ENCODE data around the gene HMGA1. TPM values are rescaled to one million over a fixed set of nuclear protein-coding genes. Genes with fewer than 3 reads are reported as not detected.
A peak's percentile ranks its signal among the peaks of the same experiment; 100 is the strongest.

The HMGA1 gene
- total and polyA plus RNA-seq, 2 of the 13 experiments (the other 11 are each of a cell fraction or from before 2014, with no cell fraction given), result 117 to 145 TPM

- TF ChIP-seq MYC (CRISPR knock-in tag; IDR thresholded peaks at IDR 0.05; ENCODE audit: borderline replicate concordance) (peak; percentile 77; the same call in 1 of the 2 replicates), FLYWCH1 (CRISPR knock-in tag; IDR thresholded peaks at IDR 0.05) (0 out of 2 replicates have a peak, but pooled peaks have one; percentile 22), HOXA7 (CRISPR knock-in tag; IDR thresholded peaks at IDR 0.05) (no peak), ZNF788 (CRISPR knock-in tag; IDR thresholded peaks at IDR 0.05; ENCODE audit: borderline replicate concordance) (peak; percentile 81), CCAR2 (optimal IDR thresholded peaks at IDR 0.05; ENCODE audit: low read depth, low read length) (no peak), MED1 (CRISPR knock-in tag; IDR thresholded peaks at IDR 0.05) (0 out of 2 replicates have a peak, but pooled peaks have one; percentile 22), RORA (CRISPR knock-in tag; IDR thresholded peaks at IDR 0.05) (no peak), HNRNPK (IDR thresholded peaks at IDR 0.05; ENCODE audit: low read depth, low read length, poor library complexity, severe bottlenecking) (peak; percentile 7), ZNF530 (CRISPR knock-in tag; IDR thresholded peaks at IDR 0.05; ENCODE audit: low read depth) (no peak), ZNF280D (CRISPR knock-in tag; IDR thresholded peaks at IDR 0.05) (peak; percentile 68; the same call in 1 of the 2 replicates), ZNF709 (CRISPR knock-in tag; IDR thresholded peaks at IDR 0.05) (no peak), ZNF777 (CRISPR knock-in tag; IDR thresholded peaks at IDR 0.05) (peak; percentile 79), ZNF782 (CRISPR knock-in tag; IDR thresholded peaks at IDR 0.05; ENCODE audit: borderline replicate concordance) (peak; percentile 92), DDIT3 (CRISPR knock-in tag; IDR thresholded peaks at IDR 0.05) (no peak), ZNF513 (CRISPR knock-in tag; conservative IDR thresholded peaks at IDR 0.05) (no peak), ERF (CRISPR knock-in tag; IDR thresholded peaks at IDR 0.05) (no peak), ZNF768 (CRISPR knock-in tag; IDR thresholded peaks at IDR 0.05) (peak; percentile 56; the same call in 1 of the 2 replicates), ZBTB2 (CRISPR knock-in tag; IDR thresholded peaks at IDR 0.05; ENCODE audit: low read depth) (no peak), RARA (CRISPR knock-in tag; IDR thresholded peaks at IDR 0.05) (0 out of 2 replicates have a peak, but pooled peaks have one; percentile 18), MXD4 (CRISPR knock-in tag; IDR thresholded peaks at IDR 0.05) (peak; percentile 49; the same call in 1 of the 2 replicates), RXRA (CRISPR knock-in tag; IDR thresholded peaks at IDR 0.05) (peak; percentile 48), ZNF136 (CRISPR knock-in tag; IDR thresholded peaks at IDR 0.05; ENCODE audit: low read depth) (no peak), SP1 (IDR thresholded peaks at IDR 0.05) (no peak), SP1 (CRISPR knock-in tag; IDR thresholded peaks at IDR 0.05) (no peak), SP2 (CRISPR knock-in tag; IDR thresholded peaks at IDR 0.05) (no peak), ZBTB38 (CRISPR knock-in tag; IDR thresholded peaks at IDR 0.05) (no peak)
Observed at GRCh38 chr6:34196116-34196832, 40.4 kb upstream of the HMGA1 start (continued).

Data from HepG2 (cell line).